NCI-H510A treated with DMSO at 0.1 percent for 48 hours (cell line): ENCODE results near the gene NOL3.

Experiments used
- DNase-seq: peaks from one replicate; lab custom pipeline; 2025; lab: John Stamatoyannopoulos, UW

The NOL3 gene

DNA sequence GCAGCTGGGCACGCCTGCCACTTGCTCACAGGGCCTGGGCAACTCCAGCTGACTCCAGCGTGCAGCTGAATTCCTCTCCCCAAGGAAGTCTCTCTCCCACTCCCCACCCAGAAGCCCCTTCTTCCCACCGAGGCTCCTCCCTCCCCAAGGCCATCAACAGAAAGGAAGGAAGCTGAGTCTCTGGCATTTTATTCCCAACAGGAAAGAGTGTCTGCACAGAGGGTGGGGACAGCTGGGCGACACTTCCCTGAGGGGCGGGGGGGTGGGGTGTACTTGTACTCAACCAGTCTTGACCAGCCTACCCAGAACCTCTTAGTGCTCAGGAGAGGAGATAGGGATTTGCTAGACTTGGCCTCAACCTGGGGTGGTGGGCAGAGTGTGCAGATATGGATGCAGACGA, 19.7 kb downstream of the NOL3 start, which contains the start of gene EXOC3L1:
Gene EXOC3L1 (minus strand): TSS at position 96 of the 400 bp plus-strand sequence. CDS start 460 bp downstream, outside the sequence.
- no peak for DNase-seq

DNA sequence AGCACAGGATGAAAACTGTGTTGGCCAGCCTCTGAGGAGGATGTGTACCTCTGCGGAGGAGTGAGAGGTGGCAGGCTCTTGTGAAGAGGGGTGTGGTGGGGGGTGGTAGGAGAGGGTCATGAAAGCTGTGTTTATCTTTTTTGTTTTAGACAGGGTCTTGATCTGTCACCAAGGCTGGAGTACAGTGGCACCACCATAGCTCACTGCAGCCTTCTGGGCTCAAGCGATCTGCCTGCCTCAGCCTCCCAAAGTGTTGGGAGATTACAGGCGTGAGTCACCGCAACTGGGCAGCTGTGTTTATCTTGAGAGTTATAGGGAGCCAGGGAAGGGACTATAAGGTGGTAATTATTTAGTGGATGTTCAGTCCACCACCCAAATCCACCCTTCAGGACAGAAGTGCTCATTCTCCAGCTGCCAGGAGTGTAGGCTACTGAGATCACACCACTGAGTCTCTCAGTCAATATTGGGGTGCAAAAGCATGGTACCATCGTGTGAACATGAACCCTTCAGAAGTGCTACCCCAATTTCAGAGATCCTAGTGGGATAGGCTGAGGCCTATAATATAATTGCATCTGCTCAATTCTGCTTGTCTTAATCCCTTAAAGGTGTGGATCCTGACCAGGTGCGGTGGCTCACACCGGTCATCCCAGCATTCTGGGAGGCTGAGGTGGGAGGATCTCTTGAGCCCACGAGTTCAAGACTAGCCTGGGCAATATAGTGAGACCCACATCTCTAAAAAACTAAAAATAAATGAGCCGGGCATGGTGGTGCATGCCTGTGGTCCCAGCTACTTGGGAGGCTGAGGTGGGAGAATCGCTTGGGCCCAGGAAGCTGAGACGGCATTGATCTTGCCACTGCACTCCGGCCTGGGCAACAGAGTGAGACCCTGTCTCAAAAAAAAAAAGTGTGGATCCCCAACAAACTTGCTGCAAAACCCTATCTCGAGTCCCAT, 20.4 kb downstream of the NOL3 start:
- no peak for DNase-seq

GRCh38 chr16:67191411-67191994, 21.2 kb downstream of the NOL3 start:
- no peak for DNase-seq

GRCh38 chr16:67191995-67192681, 21.8 kb downstream of the NOL3 start, which contains the start of gene E2F4:
TSS of gene E2F4 (plus strand) at chr16:67192155. CDS start at chr16:67192228, 73 bp downstream.
- DNase-seq: peak; percentile 76

GRCh38 chr16:67192781-67193361, 22.5 kb downstream of the NOL3 start:
- no peak for DNase-seq

DNA sequence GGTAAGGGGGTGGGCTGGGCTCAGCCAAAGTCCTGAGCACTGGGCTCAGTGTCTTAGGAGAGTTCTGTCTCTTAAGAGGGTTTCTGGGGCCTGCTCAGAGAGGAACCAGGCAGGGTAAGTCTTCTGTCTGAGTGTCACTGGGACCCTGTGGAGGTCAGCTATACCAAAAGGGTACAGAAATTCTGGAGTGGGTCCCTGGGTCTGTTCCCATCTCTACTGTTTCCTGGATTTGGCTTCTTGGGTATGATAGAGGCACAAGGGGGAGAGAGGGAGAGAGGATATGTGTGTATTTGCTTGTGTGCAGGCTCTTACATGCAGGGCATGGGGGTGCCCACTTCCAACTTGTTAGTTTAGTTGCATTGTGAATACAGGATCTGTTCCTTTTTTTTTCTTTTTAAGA, 23.2 kb downstream of the NOL3 start:
- no peak for DNase-seq

GRCh38 chr16:67194260-67194659, 23.9 kb downstream of the NOL3 start:
- DNase-seq: no peak

GRCh38 chr16:67195676-67196075, 25.3 kb downstream of the NOL3 start:
- no peak for DNase-seq

GRCh38 chr16:67196881-67197280, 26.5 kb downstream of the NOL3 start:
- DNase-seq: no peak

DNA sequence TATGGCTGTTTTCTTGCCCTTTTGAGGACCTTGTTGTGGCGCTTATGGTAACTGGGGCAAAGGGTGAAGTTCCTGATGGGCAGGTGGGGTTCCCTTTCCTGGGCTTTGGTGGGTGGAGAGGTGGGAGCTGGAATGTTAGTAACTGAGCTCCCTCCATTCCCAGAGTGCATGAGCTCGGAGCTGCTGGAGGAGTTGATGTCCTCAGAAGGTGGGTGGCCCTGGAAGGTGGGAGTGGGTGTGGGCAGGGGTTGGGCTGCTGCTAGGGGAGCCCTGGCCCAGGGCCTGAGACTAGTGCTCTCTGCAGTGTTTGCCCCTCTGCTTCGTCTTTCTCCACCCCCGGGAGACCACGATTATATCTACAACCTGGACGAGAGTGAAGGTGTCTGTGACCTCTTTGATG, 27.4 kb downstream of the NOL3 start:
- DNase-seq: no peak

- DNase-seq: no peak
These were observed 27.9 kb downstream of the NOL3 start for GRCh38 chr16:67198238-67198734.

- DNase-seq: no peak
These were observed 28.9 kb downstream of the NOL3 start, which contains the start of gene ELMO3 for GRCh38 chr16:67199011-67199807. TSS of gene ELMO3 (plus strand) at chr16:67199131. CDS start at chr16:67199327, 196 bp downstream.

- no peak for DNase-seq
These were observed 29.5 kb downstream of the NOL3 start for GRCh38 chr16:67199808-67200198.

DNA sequence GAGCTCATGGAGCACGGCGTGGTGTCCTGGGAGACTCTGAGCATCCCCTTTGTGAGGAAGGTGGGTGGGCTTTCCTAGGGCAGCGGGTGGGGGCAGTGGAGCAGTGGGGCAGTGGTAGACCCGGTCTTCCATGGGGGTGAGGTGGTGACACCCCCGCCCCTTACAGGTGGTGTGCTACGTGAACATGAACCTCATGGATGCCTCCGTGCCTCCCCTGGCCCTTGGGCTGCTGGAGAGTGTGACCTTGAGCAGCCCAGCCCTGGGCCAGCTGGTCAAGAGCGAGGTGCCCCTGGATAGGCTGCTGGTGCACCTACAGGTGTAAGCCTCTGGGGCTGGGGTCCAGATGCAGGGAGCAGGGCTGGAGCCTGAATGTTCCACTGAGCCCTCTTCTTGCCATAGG, 30.2 kb downstream of the NOL3 start:
- DNase-seq: no peak

GRCh38 chr16:67201411-67202345, 31.3 kb downstream of the NOL3 start:
- DNase-seq: no peak

DNA sequence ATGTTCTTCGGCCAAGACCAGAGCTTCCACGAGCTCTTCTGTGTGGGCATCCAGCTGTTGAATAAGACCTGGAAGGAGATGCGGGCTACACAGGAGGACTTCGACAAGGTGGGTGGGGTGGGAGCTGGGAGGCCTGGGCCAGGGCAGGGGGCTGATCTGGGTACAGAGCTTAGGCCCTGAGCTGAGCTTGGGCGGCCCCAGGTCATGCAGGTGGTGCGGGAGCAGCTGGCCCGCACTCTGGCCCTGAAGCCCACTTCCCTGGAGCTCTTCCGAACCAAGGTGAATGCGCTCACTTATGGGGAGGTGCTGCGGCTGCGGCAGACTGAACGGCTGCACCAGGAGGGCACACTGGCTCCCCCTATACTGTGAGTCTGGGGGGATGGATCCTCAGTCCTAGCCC, 32.1 kb downstream of the NOL3 start:
- DNase-seq: no peak

GRCh38 chr16:67202956-67203493, 32.7 kb downstream of the NOL3 start:
- no peak for DNase-seq

DNA sequence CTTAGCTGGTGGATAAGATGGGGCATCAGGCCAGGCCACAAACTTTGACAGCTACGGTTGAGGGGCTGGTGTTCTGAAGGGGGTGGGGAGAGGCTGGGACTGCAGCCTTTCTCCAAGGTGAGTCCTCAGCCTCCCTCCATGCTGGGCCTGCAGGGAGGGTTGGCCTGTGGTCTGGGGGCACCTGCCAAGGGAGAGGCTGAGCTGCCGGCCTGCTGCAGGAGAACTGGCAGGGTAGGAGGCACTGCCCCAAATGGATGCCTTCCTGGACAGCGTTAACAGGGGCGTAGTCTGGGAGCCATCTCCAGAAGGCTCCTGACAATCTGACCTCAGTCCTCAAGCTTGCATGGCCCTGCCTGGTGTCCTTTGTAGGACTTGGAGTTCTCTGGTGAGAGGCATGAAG, 33.7 kb downstream of the NOL3 start:
- DNase-seq: no peak

GRCh38 chr16:67206129-67206837, 35.9 kb downstream of the NOL3 start:
- DNase-seq: no peak
